T-helper 1 cell (primary cell): ENCODE results near the gene ELN.

Experiments used
- DNase-seq, 5 donors: peaks; one replicate each; pipeline ENCODE4 v3.0.0-alpha.2; 2012 to 2020

The ELN gene

GRCh38 chr7:74025730-74026129 lies 2.2 kb upstream of the ELN start:
- no peak for DNase-seq

- DNase-seq, result no peak
Observed at GRCh38 chr7:74026406-74026902, 1.5 kb upstream of the ELN start.

- DNase-seq, result peak in 4 of 5 donors; percentile 24 to 40 (median 32)
Observed at GRCh38 chr7:74026903-74027682, 880 bp upstream of the ELN start.

- DNase-seq, result no peak
Observed at GRCh38 chr7:74028321-74028838, 407 bp downstream of the ELN start.

- no peak for DNase-seq
Observed at GRCh38 chr7:74029089-74029785, 1.3 kb downstream of the ELN start.

- DNase-seq, result no peak
Observed at GRCh38 chr7:74029991-74030415, 2.0 kb downstream of the ELN start.

GRCh38 chr7:74030861-74031260 lies 2.9 kb downstream of the ELN start:
- DNase-seq, result no peak

- no peak for DNase-seq
Observed at GRCh38 chr7:74031403-74032190, 3.6 kb downstream of the ELN start.

GRCh38 chr7:74032191-74032490 lies 4.2 kb downstream of the ELN start:
- DNase-seq, result no peak

- DNase-seq, result no peak
Observed at GRCh38 chr7:74032624-74033371, 4.8 kb downstream of the ELN start.

- DNase-seq, result no peak
Observed at GRCh38 chr7:74033372-74034311, 5.7 kb downstream of the ELN start.

- DNase-seq, result no peak
Observed at GRCh38 chr7:74037609-74038008, 9.6 kb downstream of the ELN start.

- DNase-seq, result no peak
Observed at GRCh38 chr7:74038194-74038961, 10.4 kb downstream of the ELN start.

GRCh38 chr7:74039337-74039736 lies 11.4 kb downstream of the ELN start:
- DNase-seq, result no peak

- no peak for DNase-seq
Observed at GRCh38 chr7:74040101-74040790, 12.3 kb downstream of the ELN start.

GRCh38 chr7:74040791-74041520 lies 13.0 kb downstream of the ELN start:
- no peak for DNase-seq

- no peak for DNase-seq
Observed at GRCh38 chr7:74042746-74043522, 15.0 kb downstream of the ELN start.

- no peak for DNase-seq
Observed at GRCh38 chr7:74043523-74043951, 15.6 kb downstream of the ELN start.
